GM10248 (cell line): Measurements from ENCODE around the gene CCNJ.

Experiments
- CTCF ChIA-PET: fragments of 300-600 bp; sonication (Branson Sonifier 250); formaldehyde crosslinking; extraction: SDS; loops from one replicate; lab custom pipeline; 2021; ENCODE audit warnings: antibody characterized with exemption; lab: Yijun Ruan, JAX
- POLR2A ChIA-PET: fragments of 350-650 bp; sonication (Branson Sonifier 250); formaldehyde crosslinking; extraction: SDS; loops from one replicate; lab custom pipeline; 2020; ENCODE audit warnings: antibody characterized with exemption; lab: Yijun Ruan, JAX
- DNase-seq: peaks from one replicate; pipeline ENCODE4 v3.0.0; 2012; ENCODE audit errors: extremely low spot score
- TF ChIP-seq, protein P1 (sequence below): IDR thresholded peaks from 2 replicates; pipeline ENCODE4 v1.5.1; 2012; ENCODE audit warnings: mild to moderate bottlenecking, low read depth; ENCODE audit errors: extremely low read depth, missing control alignments, control extremely low read depth

Gene CCNJ

DNA sequence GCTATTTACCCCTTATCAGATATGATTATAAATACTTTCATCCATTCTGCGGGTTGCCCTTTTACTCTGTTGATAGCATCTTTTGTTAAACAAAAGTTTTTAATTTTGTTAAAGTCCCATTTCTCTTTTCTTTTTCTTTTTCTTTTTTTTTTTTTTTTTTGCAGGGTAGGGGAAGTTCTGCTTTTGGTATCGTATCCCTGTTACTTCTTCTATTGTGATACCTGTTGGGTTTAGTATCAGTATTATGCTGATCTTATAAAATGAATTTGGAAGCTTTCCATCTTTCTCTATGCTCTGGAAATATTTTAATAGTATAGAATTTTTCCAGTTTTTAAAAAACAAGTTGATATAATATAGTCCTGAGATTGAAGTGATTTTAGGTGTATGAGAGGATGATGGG is 6.0 kb downstream of the CCNJ start:
- no peak for DNase-seq
- POLR2A ChIA-PET = no interaction called here
- TF ChIP-seq, protein P1, sequence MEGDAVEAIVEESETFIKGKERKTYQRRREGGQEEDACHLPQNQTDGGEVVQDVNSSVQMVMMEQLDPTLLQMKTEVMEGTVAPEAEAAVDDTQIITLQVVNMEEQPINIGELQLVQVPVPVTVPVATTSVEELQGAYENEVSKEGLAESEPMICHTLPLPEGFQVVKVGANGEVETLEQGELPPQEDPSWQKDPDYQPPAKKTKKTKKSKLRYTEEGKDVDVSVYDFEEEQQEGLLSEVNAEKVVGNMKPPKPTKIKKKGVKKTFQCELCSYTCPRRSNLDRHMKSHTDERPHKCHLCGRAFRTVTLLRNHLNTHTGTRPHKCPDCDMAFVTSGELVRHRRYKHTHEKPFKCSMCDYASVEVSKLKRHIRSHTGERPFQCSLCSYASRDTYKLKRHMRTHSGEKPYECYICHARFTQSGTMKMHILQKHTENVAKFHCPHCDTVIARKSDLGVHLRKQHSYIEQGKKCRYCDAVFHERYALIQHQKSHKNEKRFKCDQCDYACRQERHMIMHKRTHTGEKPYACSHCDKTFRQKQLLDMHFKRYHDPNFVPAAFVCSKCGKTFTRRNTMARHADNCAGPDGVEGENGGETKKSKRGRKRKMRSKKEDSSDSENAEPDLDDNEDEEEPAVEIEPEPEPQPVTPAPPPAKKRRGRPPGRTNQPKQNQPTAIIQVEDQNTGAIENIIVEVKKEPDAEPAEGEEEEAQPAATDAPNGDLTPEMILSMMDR = no peak
- CTCF ChIA-PET = interaction anchor here (1.2 to 1.7 kb wide), 3 partner anchors 10 to 290 kb away, joined by 3 to 4 read pairs (median 3); no protein-coding TSS in a partner anchor

DNA sequence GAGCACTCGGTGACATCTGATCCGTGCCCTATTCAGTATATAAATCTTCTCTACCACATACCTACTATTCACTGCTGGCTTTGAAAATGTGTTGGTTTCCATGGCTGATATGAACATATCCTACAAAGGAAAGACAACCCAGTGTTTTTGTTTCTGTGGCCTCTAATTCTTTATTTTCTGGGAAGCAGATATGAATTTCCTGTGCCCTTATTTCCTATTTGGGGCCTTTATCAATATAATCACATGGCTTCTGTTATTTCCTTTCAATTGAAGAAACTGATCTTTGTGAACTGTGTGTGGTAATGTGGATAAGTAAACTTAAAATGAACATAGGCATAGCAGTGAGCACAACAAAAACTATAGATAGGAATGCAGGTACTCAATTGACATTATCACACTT is 10.6 kb downstream of the CCNJ start:
- CTCF ChIA-PET = no interaction called here
- DNase-seq = no peak
- TF ChIP-seq, protein P1 = no peak
- POLR2A ChIA-PET = no interaction called here

DNA sequence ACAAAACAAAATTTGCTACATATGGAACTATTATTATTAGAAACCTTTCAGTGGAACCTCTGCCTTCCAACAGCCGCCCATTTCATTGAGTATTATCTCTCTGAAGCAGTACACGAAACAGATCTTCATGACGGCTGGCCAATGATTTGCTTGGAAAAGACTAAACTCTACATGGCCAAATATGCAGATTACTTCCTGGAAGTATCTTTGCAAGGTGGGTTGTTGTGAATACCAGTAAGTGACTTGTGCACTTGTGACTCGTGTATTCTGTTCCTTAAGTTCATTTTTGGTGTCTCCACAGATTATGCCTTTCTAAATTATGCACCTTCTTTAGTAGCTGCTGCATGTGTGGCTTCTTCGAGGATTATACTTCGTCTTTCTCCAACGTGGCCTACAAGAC is 13.4 kb downstream of the CCNJ start:
- ChIA-PET CTCF (interaction anchor here (1.0 to 1.7 kb wide), 4 partner anchors 10 to 173 kb away, joined by 3 to 8 read pairs (median 4); no protein-coding TSS in a partner anchor), POLR2A (no interaction called here)
- no peak for DNase-seq
- TF ChIP-seq, protein P1 = no peak

DNA sequence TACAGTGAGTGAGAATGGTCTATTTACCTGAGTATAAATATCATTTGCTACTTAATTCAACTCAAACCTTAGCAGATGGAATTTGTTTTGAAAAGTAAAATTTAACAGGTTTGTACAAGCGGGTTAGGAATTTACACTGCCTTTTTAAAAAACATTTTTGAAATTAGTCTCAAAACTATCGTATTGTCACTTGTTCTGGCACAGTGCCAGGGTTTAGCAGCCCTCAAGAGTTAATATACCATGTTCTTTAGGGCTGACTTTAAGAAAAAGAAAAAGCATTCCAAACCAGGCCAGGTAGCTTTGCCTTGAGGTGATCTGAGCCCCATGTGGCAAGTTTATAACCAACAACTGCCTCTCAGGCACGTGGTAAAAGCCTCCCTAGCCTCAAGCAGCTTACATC is 17.8 kb downstream of the CCNJ start:
- TF ChIP-seq, protein P1 = no peak
- no peak for DNase-seq
- ChIA-PET CTCF (interaction anchor here (1.0 to 1.8 kb wide), 5 partner anchors 15 to 367 kb away, joined by 3 to 6 read pairs (median 4); partner anchors contain the start of gene TCTN3), POLR2A (no interaction called here)

DNA sequence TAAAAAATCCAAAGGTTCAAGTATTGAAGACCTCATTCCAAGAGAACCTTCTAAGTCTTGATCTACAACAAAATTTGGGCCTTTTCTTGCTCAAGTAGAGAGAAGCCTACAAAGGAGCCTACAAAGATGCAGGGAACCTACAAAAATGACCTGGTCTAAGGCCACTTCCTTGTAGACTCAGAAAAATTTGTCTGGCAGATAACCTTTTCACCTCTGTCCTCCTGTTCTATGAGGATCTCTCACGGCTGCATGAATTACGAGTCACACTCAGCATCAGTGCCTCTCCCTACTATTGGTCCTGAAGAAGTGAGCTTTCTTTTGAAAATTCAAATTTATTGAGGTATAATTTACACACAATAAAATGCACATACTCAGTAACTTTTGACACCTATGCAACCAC is 29.3 kb downstream of the CCNJ start:
- TF ChIP-seq, protein P1 = no peak
- DNase-seq = no peak
- POLR2A ChIA-PET = no interaction called here
- CTCF ChIA-PET = interaction anchor here (1.2 kb wide), 1 partner anchor 56 kb away, joined by 3 read pairs; no protein-coding TSS in a partner anchor

DNA sequence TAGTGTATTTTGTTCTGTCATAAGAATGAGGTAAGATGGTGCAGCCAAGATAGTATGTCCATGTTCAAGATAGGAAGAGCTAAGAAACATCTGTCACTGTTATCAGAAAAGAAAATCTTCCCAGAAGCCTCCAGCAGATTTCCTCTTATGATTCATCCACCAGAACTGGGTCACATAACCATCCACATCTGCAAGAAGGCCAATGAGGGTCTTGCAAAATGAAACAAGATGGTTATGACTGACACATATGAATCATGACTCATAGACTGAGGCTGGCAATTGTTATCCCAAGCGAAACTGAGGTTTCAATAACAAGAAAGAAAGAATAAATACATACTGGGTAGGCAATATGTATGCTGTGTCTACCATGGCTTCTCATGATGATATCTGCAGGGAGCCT is 30.3 kb downstream of the CCNJ start:
- CTCF ChIA-PET = no interaction called here
- DNase-seq = no peak
- POLR2A ChIA-PET = no interaction called here
- TF ChIP-seq, protein P1 = no peak
